WTC11 (cell line): ENCODE measurements around the gene TOR3A.

Source experiments
- CREB1 ChIP-seq: sonication (generic); formaldehyde crosslinking; IDR thresholded peaks from 2 replicates; pipeline ENCODE4 v1.8.0; 2023; ENCODE audit warnings: mild to moderate bottlenecking, missing genetic modification reagents
- ESRRA ChIP-seq: sonication (generic); formaldehyde crosslinking; IDR thresholded peaks from 2 replicates; pipeline ENCODE4 v1.8.1; 2022; ENCODE audit warnings: mild to moderate bottlenecking, missing genetic modification reagents, borderline replicate concordance
- FOXP1 ChIP-seq: sonication (generic); formaldehyde crosslinking; IDR thresholded peaks from 2 replicates; pipeline ENCODE4 v1.8.0; 2022; ENCODE audit warnings: missing genetic modification reagents, mild to moderate bottlenecking, moderate library complexity, borderline replicate concordance
- JUN ChIP-seq: sonication (generic); formaldehyde crosslinking; IDR thresholded peaks from 2 replicates; pipeline ENCODE4 v1.8.0; 2023; ENCODE audit warnings: mild to moderate bottlenecking, missing genetic modification reagents
- MYBL2 ChIP-seq: sonication (generic); formaldehyde crosslinking; IDR thresholded peaks from 2 replicates; pipeline ENCODE4 v1.8.1; 2023; ENCODE audit warnings: mild to moderate bottlenecking, moderate library complexity, missing genetic modification reagents
- NFATC4 ChIP-seq: fragments of 250-450 bp; sonication (Bioruptor Pico); IDR thresholded peaks from 2 replicates; pipeline ENCODE4 v1.9.0; 2021; ENCODE audit warnings: mild to moderate bottlenecking
- ZNF232 ChIP-seq: sonication (generic); formaldehyde crosslinking; IDR thresholded peaks from 2 replicates; pipeline ENCODE4 v1.8.0; 2022; ENCODE audit warnings: mild to moderate bottlenecking, missing genetic modification reagents
- ZNF263 ChIP-seq: sonication (generic); formaldehyde crosslinking; IDR thresholded peaks from 2 replicates; pipeline ENCODE4 v1.8.1; 2022; ENCODE audit warnings: low read depth, mild to moderate bottlenecking, moderate library complexity, missing genetic modification reagents
- ZNF317 ChIP-seq: sonication (generic); formaldehyde crosslinking; IDR thresholded peaks from 2 replicates; pipeline ENCODE4 v1.8.1; 2023; ENCODE audit warnings: low read depth, mild to moderate bottlenecking, moderate library complexity, missing genetic modification reagents, borderline replicate concordance
- ZNF423 ChIP-seq: fragments of 250-450 bp; sonication (Bioruptor Pico); IDR thresholded peaks from 2 replicates; pipeline ENCODE4 v2.1.2; 2022; ENCODE audit warnings: mild to moderate bottlenecking, moderate library complexity
- TF ChIP-seq, protein P1 (sequence below): fragments of 200-600 bp; IDR thresholded peaks from 2 replicates; pipeline ENCODE4 v1.8.0; 2022; ENCODE audit warnings: antibody characterized with exemption
- TF ChIP-seq, protein P2 (sequence below): fragments of 250-450 bp; sonication (Bioruptor Pico); IDR thresholded peaks from 2 replicates; pipeline ENCODE4 v1.9.0; 2021; ENCODE audit warnings: mild to moderate bottlenecking
- TF ChIP-seq, protein P3 (sequence below): sonication (generic); formaldehyde crosslinking; IDR thresholded peaks from 2 replicates; pipeline ENCODE4 v1.8.1; 2022; ENCODE audit warnings: low read depth, mild to moderate bottlenecking, moderate library complexity, missing genetic modification reagents, borderline replicate concordance
- TF ChIP-seq, protein P4 (sequence below): sonication (generic); formaldehyde crosslinking; IDR thresholded peaks from 2 replicates; pipeline ENCODE4 v1.8.1; 2023; ENCODE audit warnings: mild to moderate bottlenecking, missing genetic modification reagents

DNA sequence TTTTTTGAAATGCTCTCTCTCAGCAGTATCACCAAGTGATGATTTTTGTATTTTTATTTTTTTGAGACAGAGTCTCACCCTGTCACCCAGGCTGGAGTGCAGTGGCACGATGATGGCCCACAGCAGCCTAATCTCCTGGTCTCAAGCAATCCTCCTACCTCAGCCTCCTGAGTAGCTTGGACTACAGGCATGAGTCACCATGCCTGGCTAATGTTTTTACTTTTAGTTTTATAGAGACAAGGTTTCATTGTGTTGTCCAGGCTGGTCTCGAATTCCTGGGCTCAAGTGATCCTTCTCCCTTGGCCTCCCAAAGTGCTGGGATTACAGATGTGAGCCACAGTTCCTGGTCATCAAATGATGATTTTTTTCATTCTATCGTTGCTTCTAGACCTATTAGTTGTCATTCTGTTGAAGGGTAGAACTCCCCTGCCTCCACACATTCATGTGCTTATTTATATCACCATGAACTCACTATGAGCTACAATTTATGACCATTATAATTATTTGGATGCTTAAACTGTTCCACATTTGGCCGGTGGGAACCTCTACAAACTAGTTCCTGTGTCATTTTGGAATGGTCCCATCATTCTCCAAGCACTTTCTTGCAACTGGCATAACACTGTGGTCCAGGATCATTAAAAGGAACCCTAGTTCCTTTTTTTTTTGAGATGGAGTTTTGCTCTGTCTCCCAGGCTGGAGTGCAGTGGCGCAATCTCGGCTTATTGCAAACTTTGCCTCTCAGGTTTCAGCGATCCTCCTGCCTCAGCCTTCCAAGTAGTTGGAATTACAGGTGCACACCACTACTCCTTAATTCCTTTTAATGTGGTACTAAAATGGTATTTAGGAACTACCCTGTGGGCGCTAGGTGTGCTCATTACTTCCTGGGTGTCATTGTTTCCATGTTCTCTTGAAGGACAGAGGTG lies 20.2 kb upstream of the TOR3A start:
- no peak for TF ChIP-seq ZNF263 (CRISPR knock-in tag)
- no peak for TF ChIP-seq FOXP1 (CRISPR knock-in tag)
- TF ChIP-seq, protein P1, sequence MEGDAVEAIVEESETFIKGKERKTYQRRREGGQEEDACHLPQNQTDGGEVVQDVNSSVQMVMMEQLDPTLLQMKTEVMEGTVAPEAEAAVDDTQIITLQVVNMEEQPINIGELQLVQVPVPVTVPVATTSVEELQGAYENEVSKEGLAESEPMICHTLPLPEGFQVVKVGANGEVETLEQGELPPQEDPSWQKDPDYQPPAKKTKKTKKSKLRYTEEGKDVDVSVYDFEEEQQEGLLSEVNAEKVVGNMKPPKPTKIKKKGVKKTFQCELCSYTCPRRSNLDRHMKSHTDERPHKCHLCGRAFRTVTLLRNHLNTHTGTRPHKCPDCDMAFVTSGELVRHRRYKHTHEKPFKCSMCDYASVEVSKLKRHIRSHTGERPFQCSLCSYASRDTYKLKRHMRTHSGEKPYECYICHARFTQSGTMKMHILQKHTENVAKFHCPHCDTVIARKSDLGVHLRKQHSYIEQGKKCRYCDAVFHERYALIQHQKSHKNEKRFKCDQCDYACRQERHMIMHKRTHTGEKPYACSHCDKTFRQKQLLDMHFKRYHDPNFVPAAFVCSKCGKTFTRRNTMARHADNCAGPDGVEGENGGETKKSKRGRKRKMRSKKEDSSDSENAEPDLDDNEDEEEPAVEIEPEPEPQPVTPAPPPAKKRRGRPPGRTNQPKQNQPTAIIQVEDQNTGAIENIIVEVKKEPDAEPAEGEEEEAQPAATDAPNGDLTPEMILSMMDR, result no peak
- TF ChIP-seq CREB1 (CRISPR knock-in tag), result no peak
- TF ChIP-seq MYBL2 (CRISPR knock-in tag), result no peak
- TF ChIP-seq, protein P2, sequence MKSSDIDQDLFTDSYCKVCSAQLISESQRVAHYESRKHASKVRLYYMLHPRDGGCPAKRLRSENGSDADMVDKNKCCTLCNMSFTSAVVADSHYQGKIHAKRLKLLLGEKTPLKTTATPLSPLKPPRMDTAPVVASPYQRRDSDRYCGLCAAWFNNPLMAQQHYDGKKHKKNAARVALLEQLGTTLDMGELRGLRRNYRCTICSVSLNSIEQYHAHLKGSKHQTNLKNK (CRISPR knock-in tag), result no peak
- TF ChIP-seq JUN (CRISPR knock-in tag), result no peak
- no peak for TF ChIP-seq ZNF423 (CRISPR knock-in tag)
- TF ChIP-seq, protein P3, sequence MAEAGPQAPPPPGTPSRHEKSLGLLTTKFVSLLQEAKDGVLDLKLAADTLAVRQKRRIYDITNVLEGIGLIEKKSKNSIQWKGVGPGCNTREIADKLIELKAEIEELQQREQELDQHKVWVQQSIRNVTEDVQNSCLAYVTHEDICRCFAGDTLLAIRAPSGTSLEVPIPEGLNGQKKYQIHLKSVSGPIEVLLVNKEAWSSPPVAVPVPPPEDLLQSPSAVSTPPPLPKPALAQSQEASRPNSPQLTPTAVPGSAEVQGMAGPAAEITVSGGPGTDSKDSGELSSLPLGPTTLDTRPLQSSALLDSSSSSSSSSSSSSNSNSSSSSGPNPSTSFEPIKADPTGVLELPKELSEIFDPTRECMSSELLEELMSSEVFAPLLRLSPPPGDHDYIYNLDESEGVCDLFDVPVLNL (CRISPR knock-in tag), result no peak
- TF ChIP-seq NFATC4, result no peak
- TF ChIP-seq, protein P4, sequence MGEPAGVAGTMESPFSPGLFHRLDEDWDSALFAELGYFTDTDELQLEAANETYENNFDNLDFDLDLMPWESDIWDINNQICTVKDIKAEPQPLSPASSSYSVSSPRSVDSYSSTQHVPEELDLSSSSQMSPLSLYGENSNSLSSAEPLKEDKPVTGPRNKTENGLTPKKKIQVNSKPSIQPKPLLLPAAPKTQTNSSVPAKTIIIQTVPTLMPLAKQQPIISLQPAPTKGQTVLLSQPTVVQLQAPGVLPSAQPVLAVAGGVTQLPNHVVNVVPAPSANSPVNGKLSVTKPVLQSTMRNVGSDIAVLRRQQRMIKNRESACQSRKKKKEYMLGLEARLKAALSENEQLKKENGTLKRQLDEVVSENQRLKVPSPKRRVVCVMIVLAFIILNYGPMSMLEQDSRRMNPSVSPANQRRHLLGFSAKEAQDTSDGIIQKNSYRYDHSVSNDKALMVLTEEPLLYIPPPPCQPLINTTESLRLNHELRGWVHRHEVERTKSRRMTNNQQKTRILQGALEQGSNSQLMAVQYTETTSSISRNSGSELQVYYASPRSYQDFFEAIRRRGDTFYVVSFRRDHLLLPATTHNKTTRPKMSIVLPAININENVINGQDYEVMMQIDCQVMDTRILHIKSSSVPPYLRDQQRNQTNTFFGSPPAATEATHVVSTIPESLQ (CRISPR knock-in tag), result no peak
- TF ChIP-seq ZNF317 (CRISPR knock-in tag), result no peak
- TF ChIP-seq ESRRA (CRISPR knock-in tag), result no peak
- no peak for TF ChIP-seq ZNF232
